Mesenchymal stem cell (in vitro differentiated cells and primary cell): ENCODE data around the gene RREB1.
"Not testable (repeated sequence)": the region's sequence is repeated elsewhere in the genome, so short reads cannot be mapped to it uniquely, and the experiment has no call there.

Experiments
- DNase-seq: peaks from one replicate; pipeline ENCODE4 v3.0.0-alpha.2; 2013
- H2AFZ ChIP-seq: one replicate; pipeline ENCODE4 v1.6.1; 2013; ENCODE audit warnings: low read depth, mild to moderate bottlenecking, control low read depth, inconsistent platforms, low read length, moderate library complexity
- H2AK5ac ChIP-seq: 2 replicates; pipeline ENCODE4 v1.6.1; 2013; ENCODE audit warnings: low read length, moderate library complexity, mild to moderate bottlenecking, inconsistent platforms; ENCODE audit not compliant: severe bottlenecking
- H2BK120ac ChIP-seq: one replicate; pipeline ENCODE4 v1.6.1; 2013; ENCODE audit warnings: low read depth, mild to moderate bottlenecking, inconsistent platforms, low read length, moderate library complexity
- H2BK12ac ChIP-seq, 2 experiments: one replicate each; pipeline ENCODE4 v1.6.1; 2013; ENCODE audit warnings: inconsistent platforms in 2 of 2, low read length in 2 of 2, mild to moderate bottlenecking in 2 of 2, moderate library complexity in 2 of 2, control low read depth in 1 of 2
- H2BK15ac ChIP-seq: one replicate; pipeline ENCODE4 v1.6.1; 2013; ENCODE audit warnings: mild to moderate bottlenecking, low read depth, inconsistent platforms; ENCODE audit not compliant: poor library complexity, severe bottlenecking
- H2BK5ac ChIP-seq: 2 replicates; pipeline ENCODE4 v1.6.1; 2013; ENCODE audit warnings: low read depth, mild to moderate bottlenecking, low read length, control low read depth, inconsistent platforms; ENCODE audit not compliant: poor library complexity, severe bottlenecking
- H3K14ac ChIP-seq, 2 experiments: one replicate each; pipeline ENCODE4 v1.6.1; 2013; ENCODE audit warnings: inconsistent platforms in 2 of 2, low read length in 2 of 2, control low read depth in 1 of 2, mild to moderate bottlenecking in 1 of 2, moderate library complexity in 1 of 2
- H3K18ac ChIP-seq, 2 experiments: one replicate each; pipeline ENCODE4 v1.6.1; 2013; ENCODE audit warnings: inconsistent platforms in 2 of 2, low read length in 2 of 2, control low read depth in 1 of 2, low read depth in 1 of 2, mild to moderate bottlenecking in 1 of 2
- H3K23ac ChIP-seq, 2 experiments: one replicate each; pipeline ENCODE4 v1.6.1; 2013; ENCODE audit warnings: inconsistent platforms in 2 of 2, low read length in 2 of 2, mild to moderate bottlenecking in 2 of 2, moderate library complexity in 2 of 2, control low read depth in 1 of 2
- H3K27ac ChIP-seq: 2 replicates; pipeline ENCODE4 v1.5.1; 2013; ENCODE audit warnings: mild to moderate bottlenecking, moderate library complexity, low read length, control low read depth, inconsistent platforms; ENCODE audit not compliant: poor library complexity, severe bottlenecking
- H3K27me3 ChIP-seq, 2 experiments: 2 replicates each; pipeline versions ENCODE4 v1.6.1 to v1.7.0; 2013; ENCODE audit warnings: low read length in 2 of 2, mild to moderate bottlenecking in 2 of 2, moderate library complexity in 2 of 2, control low read depth in 1 of 2, inconsistent platforms in 1 of 2; ENCODE audit not compliant: control insufficient read depth in 1 of 2, insufficient read depth in 1 of 2
- H3K36me3 ChIP-seq, 2 experiments: 2 replicates each; pipeline versions ENCODE4 v1.6.1 to v1.7.0; 2013; ENCODE audit warnings: low read length in 2 of 2, control low read depth in 1 of 2, inconsistent platforms in 1 of 2, low read depth in 1 of 2, mild to moderate bottlenecking in 1 of 2; ENCODE audit not compliant: insufficient read depth in 2 of 2, control insufficient read depth in 1 of 2
- H3K4ac ChIP-seq, 2 experiments: one replicate each; pipeline ENCODE4 v1.6.1; 2013; ENCODE audit warnings: inconsistent platforms in 2 of 2, low read length in 2 of 2, mild to moderate bottlenecking in 2 of 2, moderate library complexity in 2 of 2, control low read depth in 1 of 2, low read depth in 1 of 2
- H3K4me1 ChIP-seq: 2 replicates; pipeline ENCODE4 v1.6.1; 2013; ENCODE audit warnings: low read depth, low read length, control low read depth; ENCODE audit not compliant: control insufficient read depth, insufficient read depth
- H3K4me2 ChIP-seq: 2 replicates; pipeline ENCODE4 v1.6.1; 2013; ENCODE audit warnings: low read length, mild to moderate bottlenecking, inconsistent platforms; ENCODE audit not compliant: poor library complexity, severe bottlenecking
- H3K4me3 ChIP-seq, 2 experiments: 2 replicates each; pipeline versions ENCODE4 v1.5.1 to v1.7.0; 2013; ENCODE audit warnings: low read length in 2 of 2, mild to moderate bottlenecking in 2 of 2, control low read depth in 1 of 2, low read depth in 1 of 2; ENCODE audit not compliant: insufficient read depth in 1 of 2
- H3K79me1 ChIP-seq: replicated peaks from 2 replicates; pipeline ENCODE4 v1.6.1; 2013; ENCODE audit warnings: mild to moderate bottlenecking, control low read depth, low read length, inconsistent platforms; ENCODE audit not compliant: poor library complexity, severe bottlenecking
- H3K9ac ChIP-seq: 2 replicates; pipeline ENCODE4 v1.7.0; 2013; ENCODE audit warnings: mild to moderate bottlenecking, low read length, moderate library complexity
- H3K9me3 ChIP-seq: 2 replicates; pipeline ENCODE4 v1.7.0; 2013; ENCODE audit warnings: mild to moderate bottlenecking, low read length; ENCODE audit not compliant: control insufficient read depth
- H4K8ac ChIP-seq: one replicate; pipeline ENCODE4 v1.6.1; 2013; ENCODE audit warnings: inconsistent platforms, mild to moderate bottlenecking, low read length, moderate library complexity
- H4K91ac ChIP-seq: one replicate; pipeline ENCODE4 v1.6.1; 2013; ENCODE audit warnings: mild to moderate bottlenecking, low read length, inconsistent platforms
- WGBS: methylation state at CpG from one replicate; pipeline ENCODE4 v1.1.7; 2013; ENCODE audit warnings: mixed read lengths; 5-methylcytosine and 5-hydroxymethylcytosine counted together

The RREB1 gene

GRCh38 chr6:7273709-7274108 lies 165.9 kb downstream of the RREB1 start:
- Histone ChIP-seq H3K4ac (no peak overlapping the region), H3K18ac (no peak overlapping the region), H3K9me3 (no peaks in the 10 kb centered on the region), H2AFZ (no peak overlapping the region), H2BK12ac (no peak overlapping the region), H3K36me3 (peaks cover 0 to under 1% of the 10 kb centered on the region in 2 experiments), H3K27ac (no peak overlapping the region), H3K4me1 (peaks cover 4% of the 10 kb centered on the region), H3K14ac (no peak overlapping the region), H3K4me3 (no peak overlapping the region), H2BK15ac (no peak overlapping the region), H3K23ac (no peak overlapping the region), H4K91ac (no peak overlapping the region), H3K27me3 (no peaks in the 10 kb centered on the region), H4K8ac (no peak overlapping the region), H3K79me1 (no peaks in the 10 kb centered on the region), H3K9ac (no peak overlapping the region), H2BK5ac (no peak overlapping the region), H2BK120ac (no peak overlapping the region), H3K4me2 (no peak overlapping the region), H2AK5ac (no peak overlapping the region)
- no peak for DNase-seq
- WGBS, result 77% methylated on average over 9 of the region's 10 CpGs

GRCh38 chr6:7274525-7274924 lies 166.8 kb downstream of the RREB1 start:
- not testable (repeated sequence) for H4K8ac ChIP-seq, H3K27ac ChIP-seq, H3K4me3 ChIP-seq, H3K23ac ChIP-seq, H2AK5ac ChIP-seq, H2AFZ ChIP-seq, H3K4me2 ChIP-seq, H3K4ac ChIP-seq, H3K18ac ChIP-seq, H2BK5ac ChIP-seq, H3K36me3 ChIP-seq, H2BK15ac ChIP-seq, H3K27me3 ChIP-seq, H2BK12ac ChIP-seq, H2BK120ac ChIP-seq, H4K91ac ChIP-seq, H3K9ac ChIP-seq, H3K79me1 ChIP-seq, H3K9me3 ChIP-seq, H3K14ac ChIP-seq, H3K4me1 ChIP-seq, DNase-seq
- WGBS, result 94% methylated on average over 8 of the region's 8 CpGs

GRCh38 chr6:7276199-7276524 lies 168.4 kb downstream of the RREB1 start:
- Histone ChIP-seq H2BK12ac (no peak overlapping the region), H3K27ac (no peak overlapping the region), H2BK5ac (no peak overlapping the region), H3K4me3 (no peak overlapping the region), H4K8ac (no peak overlapping the region), H2BK15ac (no peak overlapping the region), H3K9ac (no peak overlapping the region), H3K9me3 (no peaks in the 10 kb centered on the region), H3K79me1 (no peaks in the 10 kb centered on the region), H3K4ac (no peak overlapping the region), H2AFZ (no peak overlapping the region), H3K23ac (no peak overlapping the region), H2BK120ac (no peak overlapping the region), H3K4me2 (no peak overlapping the region), H2AK5ac (no peak overlapping the region), H3K4me1 (no peaks in the 10 kb centered on the region), H3K14ac (no peak overlapping the region), H4K91ac (no peak overlapping the region), H3K27me3 (no peaks in the 10 kb centered on the region), H3K36me3 (peaks cover 0 to 3% of the 10 kb centered on the region in 2 experiments), H3K18ac (no peak overlapping the region)
- WGBS, result 76% methylated on average over 5 of the region's 7 CpGs
- no peak for DNase-seq

GRCh38 chr6:7282097-7282906 lies 174.5 kb downstream of the RREB1 start:
- no peak overlapping the region for H3K9ac ChIP-seq
- H4K8ac ChIP-seq, result no peak overlapping the region
- H3K4me1 ChIP-seq, result peaks cover 2% of the 10 kb centered on the region
- no peaks in the 10 kb centered on the region for H3K27me3 ChIP-seq
- H3K4me3 ChIP-seq, result no peak overlapping the region
- H3K14ac ChIP-seq, result no peak overlapping the region
- 92% methylated on average over 10 of the region's 10 CpGs for WGBS
- H4K91ac ChIP-seq, result no peak overlapping the region
- H2BK120ac ChIP-seq, result no peak overlapping the region
- H2AK5ac ChIP-seq, result no peak overlapping the region
- no peak overlapping the region for H2AFZ ChIP-seq
- H3K23ac ChIP-seq, result no peak overlapping the region
- no peaks in the 10 kb centered on the region for H3K79me1 ChIP-seq
- no peak overlapping the region for H3K27ac ChIP-seq
- H2BK12ac ChIP-seq, result no peak overlapping the region
- peaks cover 12 to 47% of the 10 kb centered on the region in 2 experiments for H3K36me3 ChIP-seq
- H3K4me2 ChIP-seq, result no peak overlapping the region
- H3K4ac ChIP-seq, result no peak overlapping the region
- H3K9me3 ChIP-seq, result no peaks in the 10 kb centered on the region
- no peak overlapping the region for H2BK5ac ChIP-seq
- H3K18ac ChIP-seq, result no peak overlapping the region
- no peak overlapping the region for H2BK15ac ChIP-seq
- no peak for DNase-seq
